Measurements from ENCODE around the gene SNX2.

The SNX2 gene

DNA sequence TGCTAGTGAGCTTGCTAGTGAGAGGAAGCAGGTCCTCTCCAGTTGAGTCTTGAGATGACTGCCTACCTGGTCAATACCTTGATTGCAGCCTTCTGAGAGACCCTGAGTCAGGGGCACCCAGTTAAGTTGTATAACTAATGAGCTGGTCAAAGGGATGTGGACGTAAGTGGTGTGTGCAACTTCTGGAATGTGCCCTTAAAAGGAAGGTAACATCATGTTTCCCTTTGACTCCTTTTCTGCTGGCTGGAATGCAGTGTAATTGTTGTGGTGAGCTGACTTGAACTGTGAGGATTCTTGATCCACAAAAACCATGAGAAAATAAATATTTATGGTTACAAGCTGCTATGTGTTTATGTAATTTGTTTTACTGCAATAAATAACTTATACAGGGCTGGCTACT lies 2.4 kb upstream of the SNX2 start:
- in situ Hi-C loops (cut with MboI; ENCODE audit: low sequenced_read_pairs), result no loop called here

DNA sequence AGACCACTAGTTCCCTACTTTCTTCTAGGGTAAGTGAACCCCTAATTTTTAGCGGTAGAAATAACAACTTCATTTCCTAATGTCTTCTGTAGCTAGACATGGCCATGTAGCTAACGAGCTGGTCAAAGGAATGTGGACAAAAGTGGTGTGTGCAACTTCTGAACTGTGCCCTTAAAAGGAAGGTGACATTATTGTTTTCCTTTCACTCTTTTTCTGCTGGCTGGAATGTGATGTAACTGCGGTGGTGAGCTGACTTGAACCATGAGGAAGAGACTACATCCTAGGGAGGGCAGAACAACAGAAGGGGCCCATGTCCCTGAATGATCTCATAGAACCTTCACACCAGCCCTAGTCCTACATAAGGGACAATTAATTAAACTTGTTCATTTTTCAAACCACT lies 1.3 kb upstream of the SNX2 start:
- in situ Hi-C loops (cut with MboI; ENCODE audit: low sequenced_read_pairs), result no loop called here

DNA sequence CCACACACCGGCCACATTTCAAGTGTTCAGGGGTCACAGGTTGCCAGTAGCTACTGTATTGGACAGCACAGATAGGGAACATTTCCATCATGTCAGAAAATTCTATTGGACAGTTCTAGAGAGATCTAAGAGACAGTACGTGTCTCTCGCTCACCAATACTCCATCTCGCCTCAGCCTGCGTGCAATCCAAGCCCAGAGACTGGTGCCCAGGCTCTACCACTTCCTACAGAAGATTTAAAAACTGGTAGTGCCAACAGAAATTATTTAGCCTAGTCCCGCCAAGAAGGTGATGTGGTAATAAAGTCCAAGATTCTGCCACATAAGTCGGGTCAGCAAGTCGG lies 390 bp upstream of the SNX2 start:
- in situ Hi-C loops (cut with MboI; ENCODE audit: low sequenced_read_pairs), result no loop called here

DNA sequence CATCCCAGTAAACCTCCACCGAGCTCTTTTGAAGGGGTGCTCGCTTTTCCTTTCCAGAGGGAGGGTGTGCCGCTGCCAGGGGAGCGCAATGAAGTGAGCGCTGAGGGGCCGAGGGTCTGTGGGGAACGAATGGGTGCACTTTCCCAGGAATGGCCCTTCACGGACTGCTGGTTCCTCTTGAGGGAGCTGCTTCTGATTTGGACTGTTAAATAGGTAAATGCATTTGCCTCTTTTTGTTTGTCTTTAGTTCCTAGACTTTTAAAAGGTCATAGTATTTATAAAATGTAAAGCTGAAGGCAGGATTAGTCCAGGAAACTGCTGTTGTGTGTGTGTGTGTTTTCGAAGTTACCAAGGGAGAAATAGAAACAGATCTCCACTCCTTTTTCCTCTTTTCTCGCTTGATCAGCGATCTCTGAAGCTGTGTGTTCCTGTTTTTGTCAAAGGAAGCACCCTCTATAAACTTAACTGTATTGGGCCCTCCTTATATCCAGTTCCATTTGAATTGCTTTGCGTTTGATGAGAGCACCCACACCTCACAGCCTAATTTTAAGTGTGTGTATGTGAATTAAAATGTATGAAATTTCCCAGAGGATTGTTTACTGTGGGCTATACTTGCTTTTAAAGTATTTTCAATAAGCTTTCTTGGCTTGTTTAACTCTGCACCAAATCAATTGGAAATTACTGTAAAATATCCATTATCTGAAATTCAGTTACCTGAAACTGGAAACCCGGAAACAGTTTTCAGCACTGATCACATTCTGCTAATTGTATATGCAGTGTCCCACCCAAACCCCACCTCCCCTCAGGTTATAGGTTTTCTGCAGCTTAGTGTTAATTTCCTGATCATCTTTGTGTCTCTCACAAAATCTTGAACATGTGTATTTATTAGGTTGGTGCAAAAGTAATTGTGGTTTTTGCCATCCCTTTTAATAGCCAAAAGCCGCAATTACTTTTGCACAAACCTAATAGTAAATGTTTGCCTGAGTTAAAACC lies 966 bp downstream of the SNX2 start:
- in situ Hi-C loops (cut with MboI; ENCODE audit: low sequenced_read_pairs), result no loop called here

DNA sequence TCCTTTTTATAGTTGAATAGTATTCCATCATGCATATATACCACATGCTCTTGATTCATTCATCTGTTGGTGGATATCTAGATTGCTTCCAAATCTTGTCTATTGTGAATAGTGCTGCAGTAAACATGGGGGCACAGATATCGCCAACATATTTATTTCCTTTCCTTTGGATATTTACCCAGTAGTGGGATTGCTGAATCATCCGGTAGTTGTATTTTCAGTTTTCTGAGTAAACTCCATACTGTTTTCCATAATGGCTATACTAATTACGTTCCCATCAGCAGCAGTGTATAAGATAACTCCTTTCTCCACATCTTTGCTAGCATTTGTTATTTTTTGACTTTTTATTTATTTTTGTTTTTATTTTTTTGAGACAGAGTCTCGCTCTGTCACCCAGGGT lies 3.3 kb downstream of the SNX2 start:
- in situ Hi-C loops (cut with MboI; ENCODE audit: low sequenced_read_pairs), result no loop called here

DNA sequence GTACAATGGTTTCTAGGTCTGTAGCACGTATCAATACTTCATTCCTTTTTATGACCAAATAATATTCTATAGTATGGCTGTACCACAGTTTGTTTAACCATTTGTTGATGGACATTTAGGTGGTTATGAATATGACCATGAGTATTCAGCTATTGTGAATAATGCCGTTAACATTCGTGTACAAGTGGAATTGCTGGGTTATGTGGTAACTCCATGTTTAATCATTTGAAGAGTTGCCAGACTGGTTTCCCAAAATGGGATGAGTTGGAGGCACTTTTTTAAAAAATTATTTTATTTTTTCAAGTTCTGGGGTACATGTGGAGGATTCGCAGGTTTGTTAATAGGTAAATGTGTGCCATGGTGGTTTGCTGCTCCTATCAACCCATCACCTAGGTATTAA lies 4.6 kb downstream of the SNX2 start:
- in situ Hi-C loops (cut with MboI; ENCODE audit: low sequenced_read_pairs), result no loop called here

DNA sequence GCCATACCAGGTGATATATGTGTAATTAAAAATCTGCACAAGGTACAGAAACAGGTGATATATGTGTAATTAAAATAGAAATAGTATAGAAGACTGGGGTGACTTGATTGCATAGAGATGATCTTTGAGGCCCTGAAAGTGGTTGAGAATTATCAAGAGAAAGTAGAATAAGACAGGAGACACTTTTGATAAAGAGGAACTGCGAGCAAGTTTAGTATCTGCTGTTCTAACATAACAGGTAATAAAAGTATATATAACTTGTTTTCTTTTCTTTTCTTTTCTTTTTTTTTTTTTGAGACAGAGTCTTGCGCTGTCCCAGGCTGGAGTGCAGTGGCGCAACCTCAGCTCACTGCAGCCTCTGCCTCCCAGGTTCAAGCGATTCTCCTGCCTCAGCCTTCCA lies 5.4 kb downstream of the SNX2 start:
- in situ Hi-C loops (cut with MboI; ENCODE audit: low sequenced_read_pairs), result no loop called here

DNA sequence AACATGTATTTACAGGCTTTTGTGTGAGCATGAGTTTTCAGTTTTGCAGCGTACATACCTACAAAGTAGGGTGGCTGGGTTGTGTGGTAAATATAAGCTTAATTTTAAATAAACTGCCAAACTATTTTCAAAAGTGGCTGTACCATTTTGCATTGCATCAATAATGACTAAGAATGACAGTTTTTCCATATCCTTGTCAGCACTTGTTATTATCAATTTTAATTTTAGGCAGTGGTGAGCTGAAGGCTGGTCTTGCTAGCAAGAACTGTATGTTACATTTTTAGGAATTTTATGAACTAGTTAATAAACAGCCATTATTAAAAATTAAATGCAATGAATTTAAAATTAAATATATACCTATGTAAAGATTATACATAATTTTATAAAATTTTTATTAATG lies 6.6 kb downstream of the SNX2 start:
- in situ Hi-C loops (cut with MboI; ENCODE audit: low sequenced_read_pairs), result no loop called here

DNA sequence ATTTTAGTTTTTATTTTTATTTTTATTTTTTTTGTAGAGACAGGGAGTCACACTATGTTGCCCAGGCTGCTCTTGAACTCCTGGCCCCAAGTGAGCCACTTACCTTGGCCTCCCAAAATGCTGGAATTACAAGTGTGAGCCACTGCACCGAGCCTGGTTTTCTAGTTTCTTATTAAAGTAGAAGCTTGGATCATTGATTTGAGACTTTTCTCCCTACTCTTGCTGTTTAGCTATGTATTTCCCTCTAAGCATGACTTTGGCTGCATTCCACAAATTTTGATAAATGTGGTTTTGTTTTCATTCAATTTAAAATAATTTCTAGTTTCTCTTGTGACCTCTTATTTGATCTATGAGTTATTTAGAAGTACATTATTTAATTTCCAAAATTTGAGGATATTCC lies 10.4 kb downstream of the SNX2 start:
- in situ Hi-C loops (cut with MboI; ENCODE audit: low sequenced_read_pairs), result no loop called here

DNA sequence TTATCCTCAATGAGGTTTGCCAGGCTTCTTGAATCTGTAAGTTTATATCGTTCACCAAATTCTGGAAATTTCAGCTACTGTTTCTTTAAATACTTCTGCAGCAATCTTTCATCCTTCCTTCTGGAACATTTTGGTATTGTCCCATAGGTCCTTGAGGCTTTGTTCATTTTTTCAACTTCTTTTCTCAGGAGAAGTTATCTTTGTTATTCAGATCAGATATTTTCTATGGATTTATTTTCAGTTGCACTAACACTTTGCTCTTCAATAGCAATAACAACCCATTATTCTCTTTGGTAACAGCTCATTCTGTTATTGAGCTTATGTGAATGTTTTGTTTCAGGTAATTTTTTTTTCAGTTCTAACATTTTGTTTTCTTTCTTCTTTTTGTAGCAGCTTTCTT lies 13.5 kb downstream of the SNX2 start:
- in situ Hi-C loops (cut with MboI; ENCODE audit: low sequenced_read_pairs), result no loop called here

DNA sequence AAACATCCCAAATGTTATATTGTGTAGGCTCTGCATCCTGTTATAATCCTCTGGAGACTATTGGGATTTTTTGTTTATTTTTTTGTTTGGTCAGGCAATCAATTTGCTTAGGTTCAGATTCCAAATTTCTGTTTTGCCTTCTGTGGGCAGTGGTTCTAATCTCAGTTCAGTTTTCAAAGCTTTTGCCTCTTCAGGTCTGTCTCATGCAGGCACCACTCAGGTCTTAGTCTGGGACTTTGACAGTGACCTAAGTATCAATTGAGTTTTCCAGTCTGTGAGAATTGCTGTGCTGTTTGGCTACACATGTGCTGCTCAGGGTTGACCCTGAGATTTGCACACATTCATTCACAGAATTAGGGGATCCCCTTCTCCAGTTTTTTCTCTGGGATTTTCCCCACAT lies 14.1 kb downstream of the SNX2 start:
- in situ Hi-C loops (cut with MboI; ENCODE audit: low sequenced_read_pairs), result no loop called here

DNA sequence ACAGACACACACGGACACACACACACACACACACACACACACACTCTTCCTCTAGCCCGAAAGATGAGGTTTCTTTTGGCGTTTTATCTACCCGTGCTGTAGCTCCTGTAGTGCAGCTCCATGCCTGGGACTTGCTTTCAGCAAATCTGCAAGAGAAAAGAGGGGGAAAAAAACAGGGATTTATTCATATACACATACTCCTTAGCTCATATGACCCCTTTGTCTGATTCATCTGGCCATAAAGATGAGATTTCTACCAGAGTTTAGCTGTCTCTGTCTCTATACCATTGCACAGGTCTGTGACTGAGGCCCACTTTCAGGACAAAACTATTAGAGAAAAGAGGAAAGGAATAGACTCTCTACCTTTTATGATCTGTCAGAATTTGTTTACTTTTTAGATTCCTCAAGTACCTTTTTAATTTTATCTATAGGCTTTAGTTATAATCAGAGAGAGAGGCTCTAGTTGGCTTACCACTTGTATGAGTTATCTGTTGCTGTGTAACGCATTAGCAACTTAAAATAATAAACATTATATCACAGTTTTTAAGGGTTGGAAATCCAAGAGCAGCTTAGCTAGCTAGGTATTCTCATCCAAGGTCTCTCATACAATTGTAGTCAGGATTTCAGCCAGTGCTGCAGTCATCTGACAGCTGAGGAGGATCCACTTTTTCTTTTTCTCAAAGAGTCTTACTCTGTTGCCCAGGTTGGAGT lies 14.7 kb downstream of the SNX2 start:
- in situ Hi-C loops (cut with MboI; ENCODE audit: low sequenced_read_pairs), result no loop called here

DNA sequence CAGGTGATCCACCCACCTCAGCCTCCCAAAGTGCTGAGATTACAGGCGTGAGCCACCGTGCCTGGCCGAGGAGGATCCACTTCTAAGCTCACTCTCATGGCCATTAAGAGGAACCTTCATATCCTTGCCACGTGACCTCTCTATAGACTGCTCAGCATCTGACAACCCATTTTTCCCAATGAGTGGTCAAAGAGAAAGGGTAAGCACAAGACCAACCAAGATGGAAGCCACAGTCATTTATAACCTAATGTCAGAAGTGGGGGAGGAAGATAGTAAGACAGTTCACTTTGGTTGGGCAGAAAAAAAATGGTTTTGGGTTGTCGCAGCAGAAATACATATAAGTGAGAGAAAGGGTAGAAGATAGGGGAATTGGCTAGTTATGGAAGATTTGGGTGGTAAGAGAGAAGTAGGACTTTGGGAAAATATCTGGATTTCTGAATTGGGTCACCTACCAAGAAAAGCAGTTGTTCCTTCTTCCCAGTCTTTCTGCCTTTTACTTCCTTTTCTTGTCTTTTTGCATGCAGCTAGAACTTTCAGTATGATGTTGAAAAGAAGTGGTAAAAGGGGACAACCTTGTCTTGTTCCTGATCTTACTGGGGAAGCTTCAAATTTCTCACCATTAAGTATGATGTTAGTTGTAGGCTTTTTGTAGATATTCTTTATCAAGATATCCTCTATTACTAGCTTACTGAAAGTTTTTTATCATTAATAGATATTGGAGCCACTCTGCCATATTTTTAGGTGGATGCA lies 15.6 kb downstream of the SNX2 start:
- in situ Hi-C loops (cut with MboI; ENCODE audit: low sequenced_read_pairs), result no loop called here

DNA sequence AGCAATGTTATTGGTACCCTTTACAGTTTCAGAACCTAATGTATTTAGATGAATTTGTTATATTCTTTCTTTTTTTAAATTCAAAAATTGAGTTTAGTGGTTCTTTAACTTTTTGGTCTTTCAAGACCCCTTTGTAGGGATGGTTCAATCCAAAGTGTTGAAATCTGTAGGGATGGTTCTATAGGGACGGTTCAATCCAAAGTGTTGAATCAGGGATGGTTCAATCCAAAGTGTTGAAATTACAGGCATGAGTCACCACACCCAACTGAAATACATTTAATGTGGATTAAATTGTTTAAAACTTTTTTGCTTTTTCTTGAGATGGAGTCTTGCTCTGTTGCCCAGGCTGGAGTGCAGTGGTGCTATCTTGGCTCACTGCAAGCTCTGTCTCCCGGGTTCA lies 30.6 kb downstream of the SNX2 start:
- in situ Hi-C loops (cut with MboI; ENCODE audit: low sequenced_read_pairs), result no loop called here

DNA sequence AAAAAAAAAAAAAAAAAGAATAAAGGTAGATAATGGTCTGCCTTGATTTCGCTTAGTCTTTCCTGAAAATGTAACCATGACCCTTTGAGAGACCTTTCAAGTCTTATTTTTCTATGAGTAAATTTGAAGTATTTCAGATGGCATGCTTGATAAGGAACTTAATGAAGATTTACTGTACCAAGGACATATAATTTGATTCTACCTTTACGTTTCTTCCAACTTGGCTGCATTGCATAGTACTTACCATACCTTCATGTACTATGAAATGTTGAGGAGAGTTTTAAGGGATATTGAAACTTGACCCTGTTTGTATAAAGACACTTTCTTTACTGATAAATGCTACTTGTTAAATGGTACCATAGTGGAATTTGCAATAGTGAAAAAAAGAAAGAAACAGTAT lies 35.5 kb downstream of the SNX2 start:
- in situ Hi-C loops (cut with MboI; ENCODE audit: low sequenced_read_pairs), result no loop called here

DNA sequence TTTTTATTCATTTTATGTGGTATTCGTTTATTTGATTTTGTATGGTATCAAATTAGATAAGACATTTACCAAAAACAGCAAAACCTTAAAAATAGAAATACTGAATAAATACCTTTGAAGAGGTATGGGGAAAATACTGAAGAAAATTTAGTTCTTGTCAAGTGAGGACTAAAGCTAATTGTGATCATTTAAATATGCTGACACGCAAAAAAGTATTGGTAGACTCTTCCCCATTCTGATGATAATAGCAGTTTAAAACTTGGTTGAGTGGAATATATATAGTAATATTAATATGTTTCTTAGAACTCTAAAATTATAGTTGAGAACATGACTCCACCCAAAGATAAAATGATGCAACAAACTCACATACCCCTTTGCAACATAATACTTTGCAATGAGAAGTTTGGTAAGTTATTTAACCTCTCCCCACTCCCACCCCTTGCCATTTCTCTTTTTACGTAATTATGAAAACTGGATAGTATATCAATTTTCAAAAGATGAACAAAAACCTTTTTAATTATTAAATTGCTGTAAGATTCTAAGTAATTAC lies 40.4 kb downstream of the SNX2 start:
- in situ Hi-C loops (cut with MboI; ENCODE audit: low sequenced_read_pairs), result no loop called here

DNA sequence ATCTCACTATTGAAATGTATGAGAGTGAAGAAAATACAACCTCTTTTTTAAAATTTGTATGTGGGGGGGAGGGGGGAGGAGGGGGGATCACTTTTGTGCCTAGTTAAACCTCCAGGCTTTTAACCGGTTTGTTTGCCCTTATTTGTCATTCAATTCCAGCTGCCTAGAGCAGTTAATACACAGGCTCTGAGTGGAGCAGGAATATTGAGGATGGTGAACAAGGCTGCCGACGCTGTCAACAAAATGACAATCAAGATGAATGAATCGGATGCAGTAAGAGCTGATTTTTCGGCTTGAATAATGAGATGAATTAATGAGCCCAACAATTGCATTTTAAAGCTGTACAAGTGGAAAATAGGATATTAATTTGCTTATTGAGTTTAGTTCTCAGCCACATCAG lies 41.9 kb downstream of the SNX2 start:
- in situ Hi-C loops (cut with MboI; ENCODE audit: low sequenced_read_pairs), result no loop called here

DNA sequence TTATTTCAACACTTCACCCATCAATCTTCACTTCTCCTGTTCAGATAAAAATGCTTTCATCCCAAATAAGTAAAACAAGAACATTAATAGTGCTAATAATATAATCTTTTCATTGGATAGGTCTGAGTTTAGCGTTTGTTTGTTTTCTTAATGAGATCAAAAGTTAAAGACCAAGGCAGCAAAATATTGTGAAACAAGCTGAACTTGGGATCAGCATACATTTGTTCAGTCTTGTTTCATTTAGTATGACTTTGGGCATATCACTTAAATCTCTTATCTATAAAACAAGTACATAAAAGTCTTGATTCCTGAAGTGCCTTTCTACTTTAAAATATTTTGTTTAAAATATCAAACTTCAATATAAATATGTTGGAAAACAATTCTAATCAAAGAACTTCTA lies 57.1 kb downstream of the SNX2 start:
- in situ Hi-C loops (cut with MboI; ENCODE audit: low sequenced_read_pairs), result no loop called here

DNA sequence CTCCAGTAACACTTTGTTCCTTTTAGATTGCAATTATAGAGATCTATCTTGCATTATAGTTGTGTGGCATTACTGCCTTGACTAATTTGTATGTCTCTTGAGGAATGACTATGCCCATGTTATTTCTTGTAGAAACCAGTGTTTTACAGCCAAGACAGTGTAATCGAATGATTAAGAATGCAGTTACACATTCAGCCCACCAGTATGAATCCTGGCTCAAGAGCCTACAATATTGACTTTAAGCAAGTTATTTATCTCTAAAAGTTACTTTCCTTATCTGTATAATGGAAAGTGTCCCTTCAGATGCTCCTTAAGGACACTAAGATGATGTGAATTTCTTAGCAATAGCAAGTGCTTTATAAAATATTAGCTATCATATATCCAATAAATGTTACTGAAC lies 60.8 kb downstream of the SNX2 start:
- in situ Hi-C loops (cut with MboI; ENCODE audit: low sequenced_read_pairs), result no loop called here

DNA sequence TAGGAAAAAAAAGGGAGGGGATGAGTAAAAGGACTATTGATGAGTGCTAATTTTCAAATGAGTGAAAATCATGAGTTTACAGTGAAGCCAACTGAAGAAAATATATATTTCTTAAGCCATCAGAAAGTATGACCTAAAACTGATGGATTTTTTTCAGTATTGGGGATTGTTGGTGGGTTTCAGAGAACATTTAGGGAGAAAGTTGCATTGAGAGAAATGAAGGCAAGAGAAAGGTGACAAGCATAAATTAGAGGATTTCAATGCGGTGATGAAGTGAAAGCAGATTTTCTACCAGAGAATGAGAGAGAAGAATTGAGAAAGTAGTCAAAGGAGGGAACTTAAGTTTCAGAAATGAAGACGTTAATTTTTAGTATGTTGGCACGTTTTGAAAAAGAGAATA lies 62.1 kb downstream of the SNX2 start:
- in situ Hi-C loops (cut with MboI; ENCODE audit: low sequenced_read_pairs), result no loop called here

DNA sequence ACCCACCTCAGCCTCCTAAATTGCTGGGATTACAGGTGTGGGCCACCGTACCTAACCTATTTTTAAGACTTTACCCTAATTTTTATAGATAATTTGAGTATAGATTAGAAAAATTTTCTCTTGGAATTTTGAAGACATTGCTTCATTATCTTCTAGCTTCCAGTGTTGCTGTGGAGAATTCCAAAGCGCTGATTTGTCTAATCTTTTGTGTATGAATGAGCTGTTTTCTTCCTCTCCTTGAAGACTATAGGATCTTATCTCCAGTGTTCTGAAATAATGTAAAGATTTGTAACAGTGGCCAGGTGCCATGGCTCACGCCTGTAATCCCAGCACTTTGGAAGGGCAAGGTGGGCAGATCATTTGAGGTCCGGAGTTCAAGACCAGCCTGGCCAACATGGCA lies 64.9 kb downstream of the SNX2 start:
- in situ Hi-C loops (cut with MboI; ENCODE audit: low sequenced_read_pairs), result no loop called here

Data from HL-60/S4 treated with phorbol 12-myristate 13-acetate at 8.2 ng/mL for 4 days and 3 days (cell line).